OCI-M2 (cell line): Measurements from ENCODE around the gene GSAP.

Source experiments
- DNase-seq: peaks from one replicate; lab custom pipeline; 2025; ENCODE audit not compliant: unreplicated experiment; lab: John Stamatoyannopoulos, UW

Gene GSAP

GRCh38 chr7:77409739-77410547 is 6.2 kb downstream of the GSAP start:
- no peak for DNase-seq

GRCh38 chr7:77409005-77409738 is 7.0 kb downstream of the GSAP start:
- no peak for DNase-seq

- DNase-seq, result no peak
Observed at GRCh38 chr7:77407906-77408305, 8.2 kb downstream of the GSAP start.

DNA sequence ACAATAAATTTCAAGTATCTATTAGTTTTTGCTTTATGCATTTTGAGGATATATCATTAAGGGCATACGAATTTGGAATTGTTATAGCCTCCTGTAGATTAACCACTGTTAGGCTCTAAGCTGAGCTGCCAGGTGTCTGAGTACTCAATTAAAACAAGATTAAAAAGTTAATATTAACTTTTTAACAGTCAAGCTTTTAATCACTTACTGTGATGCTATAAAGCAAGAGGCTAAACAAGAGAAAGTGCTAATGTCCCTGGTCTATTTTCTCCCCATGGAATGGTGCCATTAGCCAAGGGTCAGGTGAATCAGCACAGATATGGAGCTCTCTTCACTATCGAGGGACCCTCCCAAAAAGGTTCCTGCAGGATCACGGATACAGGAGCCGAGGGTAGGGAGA is 9.7 kb downstream of the GSAP start:
- no peak for DNase-seq

DNA sequence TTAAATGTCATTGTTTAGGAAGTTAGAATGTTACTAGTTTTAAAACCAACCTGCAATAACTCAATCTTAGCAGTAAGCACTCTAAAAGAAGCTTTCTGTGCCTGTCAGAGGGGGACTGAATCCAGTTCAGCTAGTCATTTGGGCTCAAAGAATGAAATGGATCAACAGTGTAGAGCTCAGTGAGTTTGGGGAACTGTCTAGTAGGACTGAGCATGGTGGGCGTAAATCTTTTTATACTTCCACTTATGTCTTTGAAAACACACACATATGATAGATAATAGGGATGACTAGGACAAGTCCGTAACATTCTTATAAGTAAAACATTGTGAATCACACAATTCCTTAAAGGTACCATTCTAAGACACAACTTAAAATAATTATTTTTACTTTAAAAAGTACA is 11.5 kb downstream of the GSAP start:
- DNase-seq, result no peak

DNA sequence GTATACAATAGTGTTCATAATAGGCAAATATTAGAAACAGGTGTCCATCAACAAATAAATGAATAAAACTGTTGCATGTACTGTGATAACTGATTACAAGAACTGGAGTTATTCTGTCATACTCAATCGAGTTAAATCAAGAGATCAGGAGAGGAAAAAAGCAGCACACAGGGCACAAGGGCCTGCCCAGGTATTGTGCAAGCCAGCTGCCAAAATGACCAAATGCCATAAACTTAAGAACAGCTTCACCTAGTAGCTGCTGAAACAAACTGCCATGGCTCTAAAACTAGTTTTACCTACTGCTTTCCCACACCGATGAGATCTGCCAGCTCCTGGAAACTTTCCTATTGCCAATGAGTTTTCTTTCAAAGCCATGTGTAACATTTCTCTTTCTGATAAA is 12.2 kb downstream of the GSAP start:
- no peak for DNase-seq

GRCh38 chr7:77402818-77403217 is 13.3 kb downstream of the GSAP start:
- no peak for DNase-seq

GRCh38 chr7:77401002-77401401 is 15.1 kb downstream of the GSAP start:
- DNase-seq, result no peak

DNA sequence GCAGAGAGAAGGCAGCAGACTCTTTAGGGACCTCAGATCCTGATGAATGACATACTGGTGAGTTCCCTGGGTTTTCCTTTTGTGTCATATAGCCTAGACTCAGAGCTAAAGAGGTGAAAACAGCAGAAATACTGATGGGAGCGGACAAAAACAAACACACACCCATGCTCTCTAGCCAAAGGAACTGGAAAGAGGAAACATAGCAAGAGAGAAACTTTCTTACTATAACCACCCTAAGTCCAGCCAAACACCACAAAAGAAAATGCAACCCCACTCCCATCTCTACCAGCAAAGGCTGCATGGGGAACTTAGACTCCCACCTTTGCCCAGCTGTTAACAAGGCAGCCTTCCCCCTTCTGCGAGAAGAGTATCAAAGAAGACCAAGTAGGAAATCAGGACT is 16.3 kb downstream of the GSAP start:
- DNase-seq, result no peak

DNA sequence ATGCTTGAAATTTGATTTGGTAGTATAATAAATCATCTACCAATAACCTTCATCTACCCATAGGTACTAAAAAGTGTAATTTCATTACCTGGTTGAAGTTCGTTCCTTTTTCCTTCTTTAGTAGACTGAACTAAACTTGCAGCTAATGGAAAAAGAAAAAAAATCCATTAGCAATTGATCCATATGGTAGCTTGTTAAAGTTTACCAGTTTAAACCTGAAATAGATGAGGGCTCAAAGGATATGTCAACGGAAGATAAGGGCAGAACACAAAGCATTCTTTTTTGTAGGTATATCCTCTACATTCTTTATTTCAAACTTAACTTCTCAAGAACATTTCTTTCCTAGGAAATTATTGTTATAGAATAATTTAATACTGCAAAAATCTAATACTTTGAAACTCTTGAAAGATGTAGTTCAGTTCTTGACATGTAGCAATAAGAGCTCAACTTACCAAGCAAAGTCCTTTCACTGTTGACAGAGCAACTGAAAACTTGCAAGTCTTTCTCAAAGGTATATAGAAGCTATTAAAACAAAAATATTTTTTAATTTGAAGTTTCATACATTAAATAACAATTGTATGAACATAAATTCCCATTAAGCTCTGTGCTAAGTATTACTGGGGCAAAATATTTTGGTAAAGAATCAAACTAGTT is 19.1 kb downstream of the GSAP start:
- no peak for DNase-seq

DNA sequence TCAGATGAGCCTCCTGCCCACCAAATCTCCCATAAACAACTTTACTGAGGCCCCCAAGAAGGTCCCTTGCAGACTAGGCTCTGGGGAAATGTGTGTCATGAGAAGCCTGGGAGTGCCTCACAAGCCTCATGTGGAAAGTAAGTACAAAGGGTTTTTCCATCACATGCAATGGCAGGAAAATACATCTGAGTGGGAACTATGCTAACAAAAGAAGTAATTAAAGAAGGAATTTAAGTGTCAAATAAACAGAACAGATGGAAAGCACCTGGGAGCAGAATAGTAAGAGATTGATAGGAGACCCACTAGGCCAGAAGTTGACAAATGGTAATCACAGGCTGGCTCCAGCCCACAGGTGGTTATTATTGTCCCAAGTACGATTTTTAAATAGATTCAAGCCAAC is 20.5 kb downstream of the GSAP start:
- DNase-seq, result no peak

DNA sequence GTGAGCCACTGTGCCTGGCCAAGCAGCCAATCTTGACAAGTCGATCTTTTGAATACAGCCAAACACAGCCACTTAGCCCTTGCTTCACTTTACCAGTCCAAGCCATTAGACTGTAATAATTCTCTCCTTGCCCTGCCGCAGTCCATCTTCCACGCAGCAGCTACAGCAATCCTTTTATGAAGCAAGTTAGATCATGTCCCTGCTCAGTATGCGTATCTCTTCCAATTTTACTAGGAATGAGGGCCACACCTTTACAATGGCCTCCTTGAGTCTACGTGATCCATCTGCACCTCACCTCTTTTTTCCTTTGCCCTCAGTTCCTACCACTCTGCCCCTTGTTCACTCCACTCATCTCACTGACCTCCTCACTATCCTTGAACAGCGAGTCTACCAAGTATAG is 22.2 kb downstream of the GSAP start:
- DNase-seq, result no peak

DNA sequence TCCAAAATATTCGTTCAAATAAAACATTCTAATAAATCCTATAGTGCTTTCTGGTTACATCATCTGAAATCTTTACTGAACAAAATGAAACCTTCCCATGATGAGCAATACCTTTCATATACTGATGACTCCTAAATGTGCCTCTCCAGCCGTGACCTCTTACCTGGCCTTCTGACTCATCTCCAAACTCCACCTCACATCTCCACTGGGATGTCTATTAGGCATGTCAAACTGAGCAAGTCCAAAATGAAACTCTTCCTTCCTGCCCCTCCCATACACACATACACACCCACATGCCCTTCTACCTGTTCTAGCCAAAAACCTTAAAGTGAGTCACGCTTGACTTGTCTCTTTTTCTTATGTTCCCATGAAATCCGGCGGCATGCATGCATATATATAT is 22.9 kb downstream of the GSAP start:
- DNase-seq, result no peak

DNA sequence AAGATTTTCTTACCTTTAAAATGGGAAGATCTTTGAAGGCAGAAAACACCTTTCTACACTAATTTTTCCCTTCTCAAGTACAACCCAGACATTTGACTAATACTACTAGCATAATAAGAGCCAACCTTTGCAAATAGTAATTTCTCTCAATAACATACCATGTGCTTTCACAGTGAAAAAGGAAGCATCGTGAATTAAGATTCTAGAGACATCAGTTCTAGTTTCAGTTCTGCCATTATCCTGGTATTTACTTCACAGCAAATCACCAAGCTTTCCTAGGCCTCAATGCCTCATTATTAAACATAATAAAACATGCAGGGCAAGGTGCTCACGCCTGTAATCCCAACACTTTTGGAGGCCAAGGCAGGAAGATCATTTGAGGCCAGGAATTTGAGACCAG is 24.9 kb downstream of the GSAP start:
- no peak for DNase-seq

GRCh38 chr7:77388055-77388641 is 28.0 kb downstream of the GSAP start:
- DNase-seq, result no peak

- DNase-seq, result no peak
Observed at GRCh38 chr7:77386165-77386822, 29.9 kb downstream of the GSAP start.

DNA sequence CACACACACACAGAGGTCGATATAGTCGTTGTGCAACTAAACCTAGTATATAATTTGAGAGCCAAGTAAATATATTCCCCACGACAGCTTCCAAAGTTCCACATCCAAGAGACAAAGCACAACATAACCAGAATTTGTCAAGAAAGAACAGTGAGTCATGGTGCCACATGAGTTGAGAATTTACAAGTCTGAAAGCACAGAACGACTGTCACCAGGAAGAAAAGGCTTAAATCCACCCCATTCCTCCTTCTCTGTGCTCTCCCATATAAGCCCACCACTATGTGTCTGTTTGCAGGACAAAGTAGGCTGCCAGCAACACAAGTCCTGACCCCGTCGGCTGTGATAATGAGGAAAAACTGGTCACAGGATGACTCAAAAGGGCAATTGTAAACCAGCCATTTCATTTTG is 32.8 kb downstream of the GSAP start:
- no peak for DNase-seq

DNA sequence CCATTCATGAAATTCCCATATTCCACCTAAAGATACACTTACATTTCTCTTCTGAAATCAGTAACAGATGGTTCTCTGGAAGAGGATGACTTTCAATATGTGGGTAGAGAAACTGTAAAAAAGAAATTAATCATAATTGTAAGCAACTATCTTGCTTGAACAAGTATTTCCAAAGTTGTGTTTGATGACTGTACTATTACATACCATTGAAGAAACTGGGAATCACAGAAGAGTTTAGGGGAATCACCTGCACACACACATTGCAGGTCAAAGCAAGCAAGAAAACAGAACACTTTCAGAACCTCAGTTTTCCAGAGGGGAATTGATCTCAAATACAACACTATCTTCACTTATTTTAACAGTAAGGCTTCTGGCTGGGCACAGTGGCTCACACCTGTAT is 33.6 kb downstream of the GSAP start:
- DNase-seq, result no peak

GRCh38 chr7:77378584-77378983 is 37.6 kb downstream of the GSAP start:
- DNase-seq, result no peak

DNA sequence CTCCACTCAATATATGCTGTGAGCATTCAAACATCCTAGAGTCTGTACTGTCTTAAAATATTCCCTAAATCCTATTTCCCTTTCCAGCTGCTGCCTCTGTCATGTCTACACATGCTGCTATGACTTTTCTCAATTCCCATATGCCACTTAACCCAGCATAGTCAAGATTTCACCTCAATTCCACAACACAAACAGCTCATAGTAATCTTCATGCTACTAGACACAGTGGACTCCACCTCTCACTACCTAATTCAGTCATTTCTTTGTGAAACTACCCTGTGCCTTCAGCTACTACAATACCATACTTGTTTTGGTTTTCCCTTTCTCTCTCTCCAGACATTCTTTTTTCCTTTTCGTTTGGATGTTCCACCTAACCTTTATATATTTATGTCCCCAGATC is 45.5 kb downstream of the GSAP start:
- no peak for DNase-seq

- DNase-seq, result no peak
Observed at GRCh38 chr7:77368974-77369373, 47.2 kb downstream of the GSAP start.
